ENCODE data around the gene EEF1E1.

Gene EEF1E1

DNA sequence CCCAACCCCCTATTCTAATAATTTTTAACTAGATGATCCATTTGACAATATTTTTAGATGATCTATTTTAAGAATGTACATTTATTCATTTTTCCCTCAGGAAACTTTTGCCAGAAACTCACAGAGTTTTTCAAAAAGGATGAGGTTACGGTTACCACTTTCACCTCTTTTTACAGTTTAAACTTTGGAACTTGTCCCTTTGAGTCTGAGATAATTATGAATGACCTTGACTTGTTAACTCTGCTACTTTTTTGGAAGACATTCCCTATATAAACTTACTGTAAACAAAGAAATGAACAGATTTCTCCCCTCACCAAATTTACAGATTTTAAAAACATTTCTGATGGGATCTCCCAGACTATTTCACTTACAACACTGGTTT is 19.8 kb downstream of the EEF1E1 start:
- TF ChIP-seq, protein P1, sequence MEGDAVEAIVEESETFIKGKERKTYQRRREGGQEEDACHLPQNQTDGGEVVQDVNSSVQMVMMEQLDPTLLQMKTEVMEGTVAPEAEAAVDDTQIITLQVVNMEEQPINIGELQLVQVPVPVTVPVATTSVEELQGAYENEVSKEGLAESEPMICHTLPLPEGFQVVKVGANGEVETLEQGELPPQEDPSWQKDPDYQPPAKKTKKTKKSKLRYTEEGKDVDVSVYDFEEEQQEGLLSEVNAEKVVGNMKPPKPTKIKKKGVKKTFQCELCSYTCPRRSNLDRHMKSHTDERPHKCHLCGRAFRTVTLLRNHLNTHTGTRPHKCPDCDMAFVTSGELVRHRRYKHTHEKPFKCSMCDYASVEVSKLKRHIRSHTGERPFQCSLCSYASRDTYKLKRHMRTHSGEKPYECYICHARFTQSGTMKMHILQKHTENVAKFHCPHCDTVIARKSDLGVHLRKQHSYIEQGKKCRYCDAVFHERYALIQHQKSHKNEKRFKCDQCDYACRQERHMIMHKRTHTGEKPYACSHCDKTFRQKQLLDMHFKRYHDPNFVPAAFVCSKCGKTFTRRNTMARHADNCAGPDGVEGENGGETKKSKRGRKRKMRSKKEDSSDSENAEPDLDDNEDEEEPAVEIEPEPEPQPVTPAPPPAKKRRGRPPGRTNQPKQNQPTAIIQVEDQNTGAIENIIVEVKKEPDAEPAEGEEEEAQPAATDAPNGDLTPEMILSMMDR (conservative IDR thresholded peaks at IDR 0.05; ENCODE audit: low read depth, low read length) = no peak
- no peak overlapping the region for H3K4me3 ChIP-seq (ENCODE audit: low read length)
- DNase-seq (ENCODE audit: low read depth) = no peak

DNA sequence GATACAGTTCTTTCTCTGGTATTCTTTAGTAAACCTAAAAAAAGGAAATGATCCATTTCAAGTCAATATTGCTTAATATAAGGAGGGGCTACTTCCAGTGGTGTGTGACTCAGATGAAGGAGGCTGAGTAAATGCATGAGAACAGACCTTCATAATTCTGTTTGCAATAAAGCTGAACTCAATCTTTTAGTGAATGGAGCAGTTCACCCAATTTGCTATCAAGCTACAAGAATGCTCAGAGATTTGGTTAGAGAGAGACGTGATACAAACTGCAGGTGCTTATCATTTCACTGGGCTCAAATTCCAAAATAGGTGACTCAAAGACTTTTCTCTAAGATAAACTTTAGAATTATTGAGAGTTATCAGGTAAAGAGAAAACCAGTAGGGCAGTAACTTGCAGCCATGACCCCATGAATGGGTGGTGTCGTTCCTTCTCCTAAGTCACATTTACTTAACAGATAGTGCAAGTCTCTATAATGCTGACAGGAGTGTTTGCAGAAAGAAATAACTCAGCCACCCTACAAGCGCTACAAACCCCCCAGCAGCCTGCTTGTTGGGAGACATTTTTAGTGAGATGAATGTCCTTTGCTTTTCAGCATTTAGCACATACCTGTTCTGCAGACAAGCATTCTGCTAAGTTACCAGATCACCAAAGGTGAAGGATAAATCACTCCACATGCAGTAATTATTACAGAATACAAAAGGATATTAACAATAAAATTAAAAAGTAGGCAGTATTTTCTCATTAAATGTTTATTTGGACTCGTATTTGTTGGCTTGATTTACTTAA is 21.8 kb downstream of the EEF1E1 start:
- TF ChIP-seq, protein P1 (conservative IDR thresholded peaks at IDR 0.05; ENCODE audit: low read depth, low read length) = no peak
- DNase-seq (ENCODE audit: low read depth) = no peak
- H3K4me3 ChIP-seq (ENCODE audit: low read length) = no peak overlapping the region

DNA sequence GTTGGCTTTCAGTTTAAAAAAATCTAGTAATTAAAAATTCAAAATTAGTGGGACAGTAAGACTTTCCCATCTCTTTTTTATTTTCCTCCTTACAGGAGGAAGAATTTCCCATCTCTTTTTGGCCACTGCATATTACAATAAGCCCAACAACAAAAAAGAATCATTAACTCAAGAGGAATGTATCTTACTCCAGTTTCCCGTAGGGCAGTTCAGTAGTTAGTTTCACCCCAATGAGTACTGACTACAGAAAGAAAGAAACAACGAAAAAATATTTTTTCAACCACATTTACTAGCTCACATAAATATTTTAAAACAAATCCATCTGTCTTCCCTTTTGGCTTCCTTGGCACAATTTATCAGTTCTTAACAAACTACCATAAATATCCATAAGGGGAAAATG is 23.2 kb downstream of the EEF1E1 start:
- no peak overlapping the region for H3K4me3 ChIP-seq (ENCODE audit: low read length)
- TF ChIP-seq, protein P1 (conservative IDR thresholded peaks at IDR 0.05; ENCODE audit: low read depth, low read length) = no peak
- no peak for DNase-seq (ENCODE audit: low read depth)

DNA sequence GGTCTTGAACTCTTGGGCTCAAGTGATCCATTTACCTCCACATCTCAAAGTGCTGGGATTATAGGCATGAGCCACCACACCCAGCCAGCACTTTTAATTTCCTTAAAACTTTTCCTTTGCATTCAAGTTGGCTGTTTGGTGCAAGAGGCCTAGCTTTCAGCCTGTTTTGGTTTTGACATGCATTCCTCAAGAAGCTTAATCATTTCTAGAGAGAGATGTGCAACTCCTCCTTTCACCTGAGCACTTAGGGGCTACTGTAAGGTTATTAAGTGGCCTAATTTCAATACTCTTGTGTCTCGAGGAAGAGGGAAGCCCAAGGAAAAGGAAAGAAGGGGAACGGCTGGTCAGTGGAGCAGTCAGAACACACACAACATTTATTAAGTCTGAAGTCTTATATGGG is 24.4 kb downstream of the EEF1E1 start:
- H3K4me3 ChIP-seq (ENCODE audit: low read length) = no peak overlapping the region
- TF ChIP-seq, protein P1 (conservative IDR thresholded peaks at IDR 0.05; ENCODE audit: low read depth, low read length) = no peak
- no peak for DNase-seq (ENCODE audit: low read depth)

DNA sequence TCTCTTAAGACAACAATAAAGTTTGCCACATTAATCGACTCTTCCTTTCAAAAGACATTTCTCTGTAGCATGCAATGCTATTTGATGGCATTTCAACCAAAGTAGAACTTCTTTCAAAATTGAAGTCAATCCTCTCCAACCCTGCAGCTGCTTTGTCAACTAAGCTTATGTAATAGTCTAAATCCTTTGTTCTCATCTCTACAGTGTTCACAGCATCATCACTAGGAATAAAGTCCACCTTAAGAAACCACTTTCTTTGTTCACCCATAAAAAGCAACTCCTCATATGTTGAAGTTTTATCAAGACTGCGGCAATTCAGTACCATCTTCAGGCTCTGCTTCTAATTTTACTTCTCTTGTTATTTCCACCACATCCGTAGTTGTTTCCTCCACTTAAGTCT is 26.6 kb downstream of the EEF1E1 start:
- no peak overlapping the region for H3K4me3 ChIP-seq (ENCODE audit: low read length)
- TF ChIP-seq, protein P1 (conservative IDR thresholded peaks at IDR 0.05; ENCODE audit: low read depth, low read length) = no peak

DNA sequence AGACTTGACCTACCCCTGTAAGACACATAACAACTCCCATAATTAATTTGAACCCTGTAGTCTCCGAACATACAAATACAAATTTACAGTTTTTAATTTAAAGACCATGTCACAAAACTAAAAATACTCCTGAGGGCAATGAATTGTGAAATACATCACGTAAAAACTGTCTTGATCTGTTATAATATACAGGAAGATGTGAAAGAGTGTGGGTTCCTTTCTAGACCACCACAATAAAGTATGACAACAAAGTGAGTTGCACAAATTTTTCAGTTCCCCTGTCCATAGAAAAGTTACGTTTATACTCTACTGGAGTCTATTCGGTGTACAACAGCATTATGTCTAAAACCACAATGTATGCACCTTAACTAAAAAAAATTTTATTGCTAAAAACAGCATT is 27.2 kb downstream of the EEF1E1 start:
- no peak for DNase-seq (ENCODE audit: low read depth)
- no peak overlapping the region for H3K4me3 ChIP-seq (ENCODE audit: low read length)
- TF ChIP-seq, protein P1 (conservative IDR thresholded peaks at IDR 0.05; ENCODE audit: low read depth, low read length) = no peak

More for the DNA sequence above, 26.6 kb downstream of the EEF1E1 start:
- DNase-seq (ENCODE audit: low read depth) = no peak

DNA sequence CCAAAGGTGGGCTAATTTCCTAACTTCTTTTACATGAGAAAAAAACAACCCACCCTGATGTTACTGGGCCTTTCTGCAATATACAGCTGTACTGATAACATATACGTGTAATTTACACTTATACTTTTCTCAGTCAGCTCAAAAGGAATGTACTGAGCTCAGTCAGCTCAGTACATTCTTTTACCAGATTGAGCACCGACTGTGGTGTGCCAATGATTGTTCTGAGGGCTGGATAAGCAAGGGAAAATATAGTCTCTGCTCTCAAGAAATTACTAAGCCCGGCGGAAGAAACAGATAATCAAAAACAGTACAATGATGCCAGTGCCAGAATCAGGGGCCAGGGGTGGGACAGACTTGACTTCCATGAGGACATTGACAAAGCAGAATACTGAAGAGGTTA is 28.1 kb downstream of the EEF1E1 start:
- DNase-seq (ENCODE audit: low read depth) = peak; percentile 37
- TF ChIP-seq, protein P1 (conservative IDR thresholded peaks at IDR 0.05; ENCODE audit: low read depth, low read length) = no peak
- H3K4me3 ChIP-seq (ENCODE audit: low read length) = no peak overlapping the region
